GM19452 (cell line): ENCODE results near the gene C17orf75.
"Not testable (repeated sequence)": the region's sequence is repeated elsewhere in the genome, so short reads cannot be mapped to it uniquely, and the experiment has no call there.

Experiments
- ATAC-seq: cut with Tn5 transposase; IDR thresholded peaks from one replicate; pipeline ENCODE4 v1.9.1; 2021; ENCODE audit not compliant: unreplicated experiment

Gene C17orf75, protein sequence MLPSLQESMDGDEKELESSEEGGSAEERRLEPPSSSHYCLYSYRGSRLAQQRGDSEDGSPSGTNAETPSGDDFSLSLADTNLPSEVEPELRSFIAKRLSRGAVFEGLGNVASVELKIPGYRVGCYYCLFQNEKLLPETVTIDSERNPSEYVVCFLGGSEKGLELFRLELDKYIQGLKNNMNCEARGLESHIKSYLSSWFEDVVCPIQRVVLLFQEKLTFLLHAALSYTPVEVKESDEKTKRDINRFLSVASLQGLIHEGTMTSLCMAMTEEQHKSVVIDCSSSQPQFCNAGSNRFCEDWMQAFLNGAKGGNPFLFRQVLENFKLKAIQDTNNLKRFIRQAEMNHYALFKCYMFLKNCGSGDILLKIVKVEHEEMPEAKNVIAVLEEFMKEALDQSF

DNA sequence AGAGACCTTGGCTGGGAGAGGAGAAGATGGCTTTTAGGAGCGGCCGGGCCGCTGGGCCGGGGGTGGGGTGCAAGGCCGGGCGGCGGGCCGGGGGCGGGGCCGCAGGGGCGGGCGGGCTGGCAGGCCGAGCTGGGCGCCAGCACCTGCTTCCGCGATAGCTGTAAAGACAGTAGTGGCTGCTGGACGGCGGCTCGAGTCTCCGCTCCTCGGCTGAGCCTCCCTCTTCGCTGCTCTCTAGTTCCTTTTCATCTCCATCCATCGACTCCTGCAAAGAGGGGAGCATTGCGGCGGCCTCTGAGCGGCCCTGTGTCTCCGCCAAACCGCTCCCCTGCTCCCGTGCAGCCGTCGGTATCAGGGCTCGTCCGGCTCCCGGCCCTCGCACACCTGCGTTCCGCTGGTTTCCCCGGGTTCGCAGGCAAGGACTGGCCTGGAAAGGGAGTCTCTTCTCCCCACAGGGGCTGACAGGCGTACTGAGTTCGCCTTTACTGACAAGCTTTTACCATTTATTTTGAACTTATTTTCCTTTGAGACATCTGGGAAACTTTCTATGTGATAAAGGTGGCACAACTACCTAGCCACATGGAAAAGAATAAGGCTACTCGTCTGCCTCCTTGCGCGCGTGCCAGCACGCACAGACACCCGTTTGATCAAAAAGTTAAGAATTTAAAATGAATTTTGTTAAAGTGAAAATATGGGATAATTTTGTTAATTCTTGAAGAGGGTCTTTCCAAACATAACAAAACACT is at the start of gene C17orf75:
Gene C17orf75 (minus strand): TSS at position 317 of the 746 bp plus-strand sequence. CDS start 34 bp downstream, at position 283.
- ATAC-seq, result peak; percentile 86

DNA sequence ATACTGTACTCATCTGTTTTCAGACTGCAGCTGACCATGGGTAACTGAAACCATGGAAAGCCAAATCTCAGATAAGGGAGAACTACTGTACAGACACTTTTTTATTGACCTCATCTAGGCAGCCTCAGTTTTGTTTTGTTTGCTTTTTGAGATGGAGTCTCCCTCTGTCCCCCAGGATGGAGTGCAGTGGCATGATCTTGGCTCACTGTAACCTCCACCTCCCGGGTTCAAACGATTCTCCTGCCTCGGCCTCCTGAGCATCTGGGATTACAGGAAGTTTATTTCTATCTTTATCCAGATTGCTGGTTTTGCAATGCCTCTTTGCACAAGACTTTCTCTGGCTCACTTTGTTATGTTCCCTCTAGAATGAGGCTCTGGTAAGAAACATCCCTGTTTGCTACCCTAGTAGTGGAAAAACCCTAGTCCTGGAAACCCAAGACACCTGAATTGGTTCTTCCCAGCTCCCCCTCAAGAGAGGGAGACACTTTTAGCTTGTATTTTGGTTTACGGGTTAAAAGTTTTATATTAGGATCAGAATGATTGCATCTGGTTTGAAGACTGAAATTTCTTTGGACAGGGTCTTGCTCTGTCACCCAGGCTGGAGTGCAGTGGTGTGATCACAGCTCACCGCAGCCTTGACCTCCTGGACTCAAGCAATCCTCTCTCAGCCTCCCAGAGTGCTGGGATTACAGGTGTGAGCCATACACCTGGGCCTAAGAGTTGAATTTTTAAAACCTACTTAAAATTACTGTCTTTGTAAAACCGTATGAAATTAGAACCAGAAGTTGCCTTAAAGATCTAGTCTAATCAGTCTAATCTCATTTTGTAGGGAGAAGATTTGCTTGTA is 46.9 kb upstream of the C17orf75 start:
- ATAC-seq, result no peak

DNA sequence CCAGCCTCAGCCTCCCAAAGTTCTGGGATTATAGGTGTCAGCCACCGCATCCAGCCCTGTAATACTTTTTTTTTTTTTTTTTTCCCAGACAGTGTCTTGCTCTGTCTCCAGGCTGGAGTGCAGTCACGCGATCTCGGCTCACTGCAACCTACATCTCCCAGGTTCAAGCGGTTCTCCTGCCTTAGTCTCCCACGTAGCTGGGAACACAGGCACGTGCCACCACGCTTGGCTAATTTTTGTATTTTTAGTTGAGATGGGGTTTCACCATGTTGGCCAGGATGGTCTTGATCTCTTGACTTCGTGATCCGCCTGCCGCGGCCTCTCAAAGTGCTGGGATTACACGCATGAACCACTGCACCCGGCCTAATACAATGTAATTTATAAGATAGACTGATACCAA is 46.2 kb upstream of the C17orf75 start:
- ATAC-seq, result not testable (repeated sequence)

DNA sequence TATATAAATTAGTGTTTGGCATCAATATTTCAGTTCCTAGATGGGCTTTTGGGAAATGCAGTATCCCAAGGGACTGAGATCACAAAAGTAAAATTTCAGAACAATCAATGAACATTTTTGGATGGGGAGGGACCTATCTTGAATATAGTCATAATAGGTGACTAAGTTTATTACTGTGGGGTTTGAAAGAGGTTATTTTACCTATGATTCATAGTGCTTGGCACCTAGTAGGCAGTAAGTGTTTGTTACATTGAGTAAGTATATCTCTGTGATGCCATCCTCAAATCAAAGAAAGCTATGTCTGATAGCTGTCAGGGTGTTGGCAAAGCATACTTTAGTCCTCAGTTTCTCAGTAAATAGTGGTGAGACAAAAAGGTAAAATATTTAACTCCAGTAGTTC is 44.9 kb upstream of the C17orf75 start:
- ATAC-seq, result no peak

DNA sequence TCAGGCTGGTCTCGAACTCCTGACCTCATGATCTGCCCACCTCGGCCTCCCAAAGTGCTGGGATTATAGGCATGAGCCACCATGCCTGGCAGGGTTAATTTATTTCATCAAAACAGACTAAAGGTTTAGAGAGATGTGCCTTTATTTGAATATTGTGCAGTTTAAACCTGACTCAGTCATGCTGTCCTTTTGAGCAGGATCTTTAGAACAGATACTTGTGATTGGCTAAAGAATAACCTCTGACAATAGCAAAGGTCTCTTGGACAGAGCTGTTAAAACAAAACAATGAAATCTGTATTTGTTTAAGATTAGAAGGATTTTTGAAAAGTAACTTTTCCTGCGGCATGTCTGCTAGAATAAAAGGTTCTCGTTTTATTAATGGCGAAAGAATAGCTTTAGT is 44.0 kb upstream of the C17orf75 start:
- ATAC-seq, result no peak

DNA sequence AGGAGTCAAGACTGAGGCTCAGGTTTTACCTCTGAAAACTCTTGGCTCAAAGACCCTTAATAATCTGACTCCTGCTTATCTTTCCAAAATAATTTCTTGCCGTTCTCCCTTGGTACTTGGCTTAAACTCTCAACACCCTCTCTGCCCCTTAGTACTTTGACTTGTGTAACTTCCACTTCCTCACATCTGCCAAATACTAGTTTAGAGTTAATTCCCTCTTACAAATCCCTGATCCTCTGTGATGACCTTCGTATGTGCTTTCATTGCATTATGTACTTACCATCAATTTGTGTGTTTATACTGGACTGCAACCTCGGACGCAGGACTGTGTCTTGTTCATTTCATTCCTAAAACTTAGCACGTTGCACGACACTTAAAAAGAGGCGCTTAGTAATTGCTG is 43.1 kb upstream of the C17orf75 start:
- no peak for ATAC-seq

DNA sequence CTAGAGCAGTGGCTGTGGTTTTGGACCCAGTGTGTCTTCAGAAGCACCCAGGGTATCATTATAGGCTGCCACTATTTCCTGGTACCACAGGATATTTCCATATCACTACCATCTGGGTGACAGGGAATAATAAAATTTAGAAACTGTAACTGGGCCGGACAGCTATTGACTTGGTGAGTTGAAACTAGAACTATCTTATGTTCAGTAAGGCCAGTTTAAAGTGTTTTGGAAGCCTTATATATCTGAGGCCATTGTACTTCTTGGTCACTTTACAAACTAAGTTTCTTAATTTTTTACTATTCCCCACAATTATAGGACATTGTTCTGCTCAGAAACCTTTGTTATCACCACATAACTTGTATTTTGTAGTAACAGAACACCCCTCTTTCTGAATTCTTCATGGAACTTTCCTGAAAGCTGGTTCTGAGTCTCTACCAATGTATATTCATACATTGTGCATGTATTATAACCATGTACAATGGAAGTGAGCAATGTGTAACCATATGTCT is 42.0 kb upstream of the C17orf75 start:
- no peak for ATAC-seq

DNA sequence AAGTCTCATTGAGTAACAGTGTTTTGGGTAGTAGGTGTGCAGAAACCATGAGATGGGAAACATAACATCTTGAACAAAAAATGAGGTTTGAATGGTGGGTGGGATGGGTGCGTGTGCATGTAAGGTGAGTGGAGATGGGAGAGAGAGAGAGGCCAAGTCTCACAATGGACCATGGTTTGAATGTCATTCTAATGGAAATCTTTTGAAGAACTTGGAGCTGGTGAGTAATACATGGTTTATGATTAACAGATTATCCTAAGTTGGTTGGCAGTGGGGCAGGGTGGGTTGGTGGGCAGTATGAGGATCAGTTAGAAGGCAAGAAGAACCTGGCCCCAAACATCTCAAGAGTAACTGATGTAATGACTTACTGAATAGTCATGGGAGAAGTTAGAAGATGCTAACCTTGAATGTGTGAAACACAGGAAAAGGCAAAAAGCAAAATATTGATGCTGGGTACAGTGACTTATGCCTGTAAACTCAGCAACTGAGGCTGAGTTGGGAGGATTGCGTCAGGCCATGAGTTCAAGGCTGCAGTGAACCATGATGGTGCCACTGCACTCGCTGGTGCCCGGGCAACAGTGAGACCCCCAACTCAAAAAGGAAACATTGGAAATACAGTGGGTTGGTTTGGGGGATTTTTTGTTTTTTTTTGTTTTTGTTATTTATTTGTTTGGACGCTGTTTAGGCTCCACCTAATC is 40.7 kb upstream of the C17orf75 start:
- ATAC-seq, result no peak

DNA sequence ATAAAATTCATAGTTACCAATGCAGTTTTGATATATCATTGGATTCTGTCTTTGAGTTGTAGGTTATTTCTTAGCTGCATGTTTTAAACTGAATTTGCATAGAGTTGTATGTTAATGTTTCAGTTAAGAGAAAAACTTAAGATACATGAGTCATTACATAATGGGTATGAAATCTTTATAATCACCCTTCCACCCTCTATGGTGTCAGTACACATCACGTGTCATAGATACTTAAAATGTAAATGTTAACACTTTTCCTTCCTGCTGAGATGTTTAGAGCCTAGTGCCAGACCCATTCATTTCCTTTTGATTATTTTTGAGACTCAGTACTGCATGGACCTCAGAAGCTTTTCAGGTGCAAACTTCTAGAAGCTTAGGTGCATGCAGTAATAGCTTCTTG is 28.5 kb upstream of the C17orf75 start:
- no peak for ATAC-seq

DNA sequence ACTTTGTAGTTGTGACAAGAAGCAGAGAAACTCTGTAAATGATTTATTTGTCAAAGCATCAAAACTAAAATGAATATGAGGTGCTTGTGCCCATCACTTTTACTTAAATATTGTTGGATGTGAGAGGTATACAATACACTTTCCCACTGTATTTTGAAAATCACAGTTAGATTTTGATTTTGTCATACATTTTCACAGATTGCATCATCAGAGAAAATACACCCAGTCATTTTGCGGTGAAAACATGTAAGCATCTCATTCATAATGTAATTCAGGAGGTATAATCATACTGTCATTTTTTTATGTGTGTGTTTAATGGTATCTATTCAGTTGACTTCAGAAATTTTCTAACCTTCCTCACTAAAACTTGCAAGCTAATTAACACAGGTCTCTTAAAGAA is 19.3 kb upstream of the C17orf75 start:
- no peak for ATAC-seq

DNA sequence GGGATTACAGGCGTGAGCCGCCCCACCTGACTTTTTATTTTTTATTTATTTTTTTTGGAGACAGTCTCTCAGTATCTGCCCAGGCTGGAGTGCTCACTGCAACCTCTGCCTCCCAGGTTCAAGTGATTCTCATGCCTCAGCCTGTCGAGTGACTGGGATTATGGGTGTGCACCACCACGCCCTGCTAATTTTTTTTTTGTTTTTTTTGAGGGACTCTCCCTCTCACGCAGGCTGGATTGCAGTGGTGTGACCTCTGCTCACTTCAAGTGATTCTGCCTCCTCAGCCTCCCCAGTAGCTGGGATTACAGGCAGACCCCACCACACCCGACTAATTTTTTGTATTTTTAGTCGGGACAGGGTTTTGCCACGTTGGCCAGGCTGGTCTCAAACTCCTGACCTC is 15.6 kb upstream of the C17orf75 start:
- no peak for ATAC-seq

DNA sequence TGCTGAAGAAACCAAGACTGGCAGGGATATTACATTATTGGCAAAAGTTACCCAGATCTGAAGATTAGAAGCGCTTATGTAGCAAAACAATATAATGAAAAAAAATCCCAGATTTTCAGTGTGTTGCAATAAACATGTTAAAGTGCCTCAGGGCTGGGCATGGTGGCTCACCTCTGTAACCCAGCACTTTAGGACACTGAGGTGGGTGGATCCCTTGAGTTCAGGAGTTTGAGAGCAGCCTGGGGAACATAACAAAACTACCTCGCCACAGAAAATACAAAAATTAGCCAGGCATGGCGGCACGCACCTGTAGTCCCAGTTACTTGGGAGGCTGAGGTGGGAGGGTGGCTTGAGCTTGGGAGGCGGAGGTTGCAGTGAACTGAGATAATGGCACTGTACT is 14.8 kb upstream of the C17orf75 start:
- no peak for ATAC-seq

DNA sequence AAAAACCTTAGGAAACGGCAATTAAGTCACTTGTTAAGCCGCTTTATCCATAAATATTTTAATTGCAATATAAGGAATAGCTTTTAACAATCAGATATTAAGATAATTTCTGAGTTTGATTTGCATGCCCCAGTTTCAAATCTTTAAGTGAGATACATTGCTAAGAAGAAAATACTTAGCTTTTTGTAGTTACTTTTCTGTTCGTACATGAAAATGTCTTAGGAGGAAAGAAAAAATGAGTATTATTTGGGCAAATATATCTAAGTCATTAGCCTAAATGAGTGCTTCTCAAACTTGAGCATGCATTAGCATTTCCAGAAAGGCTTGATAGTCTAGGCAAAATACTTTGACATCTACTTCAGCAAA is 14.4 kb upstream of the C17orf75 start:
- ATAC-seq, result no peak

DNA sequence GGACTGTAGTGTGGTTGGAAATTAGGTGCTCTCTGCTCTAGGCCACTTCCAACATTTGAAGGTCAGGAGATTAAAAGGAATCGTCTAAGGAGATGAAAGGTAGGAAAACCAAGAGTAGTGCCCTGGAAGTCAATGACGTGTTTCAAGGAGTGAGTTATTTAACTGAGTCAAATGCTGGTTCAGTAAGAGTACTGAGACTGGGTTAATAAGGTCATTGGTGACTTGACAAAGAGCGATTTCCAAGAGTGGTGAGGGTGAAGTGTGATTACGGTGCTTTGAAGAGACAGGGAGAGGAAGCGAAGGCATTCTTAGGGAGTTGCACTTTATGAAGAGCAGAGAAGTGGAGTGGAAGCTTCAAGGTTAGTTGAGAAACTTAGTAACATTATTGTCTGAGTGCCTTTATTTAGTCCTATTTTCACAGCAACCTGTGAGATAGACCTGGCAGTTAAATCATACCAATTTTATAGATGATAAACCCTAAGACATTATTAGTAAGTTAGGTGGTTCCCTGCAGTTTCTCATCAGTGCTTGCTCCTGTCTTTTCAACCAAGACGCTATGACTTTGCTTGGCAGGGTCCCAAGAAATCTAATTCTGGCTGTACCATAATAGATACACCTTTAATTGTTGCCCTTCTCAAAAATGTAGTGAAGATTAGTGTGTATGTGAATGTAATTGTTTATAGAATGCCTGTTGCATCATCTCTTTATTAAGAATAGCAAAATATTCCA is 13.8 kb upstream of the C17orf75 start:
- ATAC-seq, result no peak

DNA sequence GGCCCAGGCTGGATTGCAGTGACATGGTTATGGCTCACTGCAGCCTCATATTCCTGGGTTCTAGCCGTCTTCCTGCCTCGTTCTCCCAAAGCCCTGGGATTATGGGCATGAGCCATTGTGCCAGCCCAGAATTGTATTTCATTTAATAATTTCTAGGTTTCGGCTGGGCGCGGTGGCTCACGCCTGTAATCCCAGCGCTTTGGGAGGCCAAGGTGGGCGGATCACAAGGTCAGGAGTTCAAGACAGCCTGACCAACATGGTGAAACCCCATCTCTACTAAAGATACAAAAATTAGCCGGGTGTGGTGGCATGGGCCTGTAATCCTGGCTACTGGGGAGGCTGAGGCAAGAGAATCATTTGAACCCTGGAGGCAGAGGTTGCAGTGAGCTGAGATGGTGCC is 10.8 kb upstream of the C17orf75 start:
- ATAC-seq, result not testable (repeated sequence)

DNA sequence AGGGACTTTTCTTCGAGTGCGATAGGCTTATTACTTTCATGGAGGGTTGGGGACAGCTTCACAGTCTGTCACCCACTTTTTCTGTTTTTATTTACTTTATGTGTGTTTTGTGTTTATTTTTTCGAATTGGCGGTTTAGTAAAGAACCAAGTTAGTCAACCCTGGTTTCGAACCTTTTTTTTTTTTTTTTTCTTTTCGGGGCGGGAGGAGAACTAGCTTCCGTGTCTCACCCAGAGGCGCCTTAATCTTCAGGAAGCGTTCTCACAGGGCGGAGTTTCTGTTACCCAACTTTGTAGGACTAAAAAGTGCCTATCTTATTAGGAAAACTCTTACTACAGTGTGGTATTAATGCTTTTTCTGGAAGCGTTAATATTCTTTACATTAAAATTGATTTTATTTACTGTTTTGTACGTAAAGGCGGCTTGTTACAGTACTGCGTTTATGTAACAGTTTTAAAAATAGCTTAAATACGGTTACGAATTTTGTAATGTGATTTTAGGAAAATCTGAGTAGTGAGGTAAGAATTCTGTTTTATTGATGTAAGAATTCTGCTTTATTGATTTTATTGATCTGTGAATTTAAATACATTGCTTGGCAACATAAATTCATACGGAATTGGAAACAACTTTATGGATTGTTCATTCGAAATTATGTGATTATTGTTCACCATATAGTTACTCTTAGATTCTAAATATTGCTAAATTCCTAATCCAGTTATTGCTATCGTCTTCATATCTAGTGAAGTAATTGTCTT is 8.9 kb upstream of the C17orf75 start:
- peak; percentile 20 for ATAC-seq

DNA sequence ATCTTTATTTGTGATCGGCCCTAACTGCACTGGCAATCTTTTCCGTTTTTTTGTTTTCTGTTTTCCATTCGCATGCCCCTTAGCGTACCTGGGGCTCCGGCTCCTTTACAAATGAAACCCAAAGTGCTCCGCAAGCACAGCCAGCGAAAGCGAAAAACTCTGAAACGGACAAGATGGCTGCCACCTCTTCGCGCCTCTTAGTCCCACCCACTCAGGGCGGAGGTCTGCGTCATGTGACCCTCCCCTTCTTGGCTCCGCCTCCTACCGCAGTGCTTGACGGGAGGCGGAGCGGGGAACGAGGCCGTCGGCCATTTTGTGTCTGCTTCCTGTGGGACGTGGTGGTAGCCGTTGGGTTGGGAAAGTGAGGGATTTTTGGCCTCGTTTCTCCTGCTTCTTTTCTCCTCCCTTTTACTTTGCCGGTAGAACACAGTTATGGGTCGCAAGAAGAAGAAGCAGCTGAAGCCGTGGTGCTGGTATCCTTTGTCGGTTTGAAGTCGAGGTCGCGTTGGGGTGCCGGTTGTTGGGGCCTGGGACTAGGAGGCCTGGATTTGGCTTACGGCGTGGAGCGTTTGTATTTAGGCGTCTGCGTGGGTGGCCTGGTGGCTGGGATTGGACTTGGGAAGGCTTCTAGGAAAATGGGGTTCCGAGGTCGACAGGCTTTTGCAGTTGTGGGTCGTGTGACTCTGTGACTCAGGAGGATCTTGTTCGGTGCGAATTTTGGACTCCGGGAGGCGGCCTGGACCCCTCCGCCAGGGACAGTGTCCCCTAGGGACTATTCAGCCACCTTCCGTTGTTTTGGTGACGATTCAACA is 8.1 kb upstream of the C17orf75 start, which contains the start of gene ZNF207:
Gene ZNF207 (plus strand): TSS at position 304 of the 812 bp plus-strand sequence. CDS start 129 bp downstream, at position 433.
- ATAC-seq, result peak; percentile 81

DNA sequence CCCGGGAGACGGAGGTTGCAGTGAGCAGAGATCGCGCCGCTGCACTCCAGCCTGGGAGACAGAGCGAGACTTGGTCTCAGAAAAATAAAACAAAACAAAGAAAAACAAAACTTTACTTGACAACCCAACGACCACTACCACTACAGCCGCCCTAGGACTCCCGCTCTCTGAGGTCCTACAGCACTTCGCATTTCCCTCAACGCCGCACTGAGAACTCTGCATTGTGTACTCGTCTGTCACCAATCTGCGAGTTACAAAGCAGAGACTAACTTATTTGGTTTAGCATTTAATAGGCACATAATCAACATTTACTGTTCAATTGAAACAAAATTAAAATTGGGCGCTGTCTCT is 7.5 kb upstream of the C17orf75 start:
- ATAC-seq, result no peak

DNA sequence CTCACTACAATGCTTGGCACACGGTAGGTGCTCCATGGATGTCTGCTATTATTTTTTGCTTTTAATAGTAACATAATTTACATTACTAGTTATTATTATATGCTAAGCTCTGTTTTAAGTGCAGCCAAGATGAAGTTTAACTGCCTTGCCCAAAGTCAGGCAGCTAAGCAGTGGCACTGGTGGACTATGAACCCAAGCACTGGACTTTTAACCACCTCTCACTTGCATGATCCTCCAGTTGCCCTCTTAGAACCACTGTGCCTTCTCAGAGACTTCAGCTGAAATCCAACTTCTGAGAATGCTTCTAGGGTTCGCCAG is 6.5 kb upstream of the C17orf75 start:
- no peak for ATAC-seq
